B cell (primary cell): ENCODE data around the gene UGT1A9. TPM values are rescaled to one million over a fixed set of nuclear protein-coding genes. Genes with fewer than 3 reads are reported as not detected.

Experiments
- ATAC-seq: fragments of 200-7000 bp; cut with Tn5 transposase; one replicate; pipeline ENCODE4 v1.10.0; 2021; ENCODE audit warnings: low read depth, mild to moderate bottlenecking, moderate number of reproducible peaks, moderate library complexity
- CTCF ChIA-PET: fragments of 350-600 bp; sonication (Branson Sonifier 250); formaldehyde crosslinking; loops from one replicate; lab custom pipeline; 2021; ENCODE audit warnings: antibody characterized with exemption, inconsistent platforms; lab: Charles Lee
- POLR2A ChIA-PET: fragments of 350-600 bp; sonication (Branson Sonifier 250); formaldehyde crosslinking; loops from one replicate; lab custom pipeline; 2021; ENCODE audit warnings: antibody characterized with exemption; lab: Charles Lee
- DNase-seq: peaks from one replicate; pipeline ENCODE4 v3.0.0; 2013
- H2AFZ ChIP-seq: 2 replicates; pipeline ENCODE4 v1.6.1; 2012; ENCODE audit warnings: mild to moderate bottlenecking, low read depth, low read length; ENCODE audit not compliant: insufficient read depth, poor library complexity, severe bottlenecking
- H3K27ac ChIP-seq, 2 donors: 1 replicate in 1 of 2; 2 replicates in 1 of 2; pipeline ENCODE4 v1.5.1; 2012 to 2013; ENCODE audit warnings: low read length in 2 of 2, mild to moderate bottlenecking in 2 of 2, moderate library complexity in 1 of 2
- H3K27me3 ChIP-seq, 4 experiments: fragments of 200-600 bp in 1 of 4; sonication (generic) in 1 of 4; replicated peaks in 1 of 4; 1 replicate in 2 of 4; 2 replicates in 2 of 4; pipeline versions ENCODE4 v1.6.1 to v1.7.0; 2013 to 2016; ENCODE audit warnings: low read length in 3 of 4, mild to moderate bottlenecking in 2 of 4, mixed read lengths in 1 of 4, moderate library complexity in 1 of 4; ENCODE audit not compliant: insufficient read depth in 4 of 4, control insufficient read depth in 3 of 4; ENCODE audit errors: control extremely low read depth in 1 of 4
- H3K36me3 ChIP-seq, 2 experiments: replicated peaks in 1 of 2; 1 replicate in 1 of 2; 2 replicates in 1 of 2; pipeline versions ENCODE4 v1.6.1 to v1.7.1; 2013; ENCODE audit warnings: low read length in 1 of 2; ENCODE audit not compliant: insufficient read depth in 2 of 2, control insufficient read depth in 1 of 2; ENCODE audit errors: control extremely low read depth in 1 of 2, extremely low read depth in 1 of 2
- H3K4me1 ChIP-seq, 2 donors: fragments of 200-600 bp in 1 of 2; sonication (generic) in 1 of 2; 1 replicate in 1 of 2; 2 replicates in 1 of 2; pipeline versions ENCODE4 v1.5.1 to v1.6.1; 2013 to 2017; ENCODE audit warnings: low read length in 2 of 2; ENCODE audit not compliant: control insufficient read depth in 2 of 2, insufficient read depth in 2 of 2
- H3K4me2 ChIP-seq: replicated peaks from 2 replicates; pipeline ENCODE3; 2012; ENCODE audit warnings: mild to moderate bottlenecking, low read depth, low read length; ENCODE audit not compliant: poor library complexity, severe bottlenecking
- H3K4me3 ChIP-seq, 5 experiments: fragments of 200-600 bp in 1 of 5; sonication (generic) in 1 of 5; 1 replicate in 3 of 5; 2 replicates in 2 of 5; pipeline versions ENCODE4 v1.5.1 to v1.7.0; 2011 to 2016; ENCODE audit warnings: low read length in 4 of 5, mild to moderate bottlenecking in 4 of 5, low read depth in 2 of 5, control low read depth in 1 of 5, moderate library complexity in 1 of 5; ENCODE audit not compliant: insufficient read depth in 1 of 5; ENCODE audit errors: control extremely low read depth in 1 of 5, extremely low read depth in 1 of 5
- H3K79me2 ChIP-seq: fragments of 200-600 bp; sonication (generic); one replicate; pipeline ENCODE4 v1.6.0; 2016; ENCODE audit warnings: low read length; ENCODE audit not compliant: control insufficient read depth, insufficient read depth
- H3K9ac ChIP-seq: fragments of 200-600 bp; sonication (generic); 2 replicates; pipeline ENCODE4 v1.6.1; 2017; ENCODE audit warnings: mild to moderate bottlenecking, low read length, moderate library complexity
- H3K9me3 ChIP-seq, 3 donors: one replicate each; pipeline versions ENCODE4 v1.6.1 to v1.7.1; 2013; ENCODE audit warnings: low read length in 2 of 3; ENCODE audit not compliant: control insufficient read depth in 2 of 3, insufficient read depth in 1 of 3; ENCODE audit errors: control extremely low read depth in 1 of 3
- H4K20me1 ChIP-seq: 2 replicates; pipeline ENCODE4 v1.6.0; 2012; ENCODE audit warnings: mild to moderate bottlenecking, low read length; ENCODE audit not compliant: insufficient read depth, control insufficient read depth, poor library complexity, severe bottlenecking
- H3K27ac Mint-ChIP-seq: one replicate; pipeline ENCODE4 v1.8.0; 2021; ENCODE audit warnings: mixed read lengths
- H3K27me3 Mint-ChIP-seq: one replicate; pipeline ENCODE4 v1.8.0; 2021; ENCODE audit warnings: mixed read lengths
- H3K4me1 Mint-ChIP-seq: one replicate; pipeline ENCODE4 v1.8.0; 2021; ENCODE audit warnings: mixed read lengths
- H3K4me3 Mint-ChIP-seq: one replicate; pipeline ENCODE4 v1.8.0; 2021; ENCODE audit warnings: mixed read lengths
- H3K9me3 Mint-ChIP-seq: one replicate; pipeline ENCODE4 v1.8.0; 2022; ENCODE audit warnings: mixed read lengths; ENCODE audit not compliant: insufficient read depth
- CTCF ChIP-seq: fragments of 200-600 bp; IDR thresholded peaks from one replicate; pipeline ENCODE4 v1.8.0; 2022; ENCODE audit warnings: antibody characterized with exemption, mild to moderate bottlenecking
- EZH2 ChIP-seq: IDR thresholded peaks from 2 replicates; pipeline ENCODE4 v1.6.1; 2012; ENCODE audit warnings: borderline replicate concordance, low read depth, mild to moderate bottlenecking, moderate library complexity, low read length; ENCODE audit not compliant: insufficient read depth, poor library complexity, severe bottlenecking
- WGBS: methylation state at CpG from one replicate; pipeline ENCODE4 v1.1.5; 2013; ENCODE audit warnings: missing lambda C conversion rate; ENCODE audit not compliant: insufficient coverage; 5-methylcytosine and 5-hydroxymethylcytosine counted together
- intact Hi-C: fragments of 100-400 bp; cut with micrococcal nuclease; formaldehyde crosslinking; loops from one replicate; pipeline ENCODE4 v1.10.0; 2022
- polyA plus RNA-seq: library from polyadenylated mRNA; depleted of rRNA; stranded (reverse); fragments of >200 nt; gene quantifications from 2 replicates; pipeline ENCODE4 v1.2.3, GENCODE V29; 2012
- total RNA-seq, 2 donors: library from RNA; stranded (reverse); fragments of 120-200 nt in 1 of 2; gene quantifications; 1 replicate in 1 of 2; 2 replicates in 1 of 2; pipeline versions ENCODE4 v1.2.3 to v1.2.4, GENCODE V29; 2013 to 2022

UGT1A9 gene
- total and polyA plus RNA-seq, 2 donors (not counting 1 experiment from before 2014, with no cell fraction given): not detected

- H2AFZ ChIP-seq: no peak overlapping the region
- Mint-ChIP-seq H3K4me3 (no peak overlapping the region), H3K9me3 (no peaks in the 10 kb centered on the region), H3K27me3 (peaks cover 14% of the 10 kb centered on the region), H3K4me1 (no peaks in the 10 kb centered on the region), H3K27ac (no peak overlapping the region)
- no peak overlapping the region for H3K27ac ChIP-seq
- H3K27me3 ChIP-seq: peaks cover 0 to 3% (median 0%) of the 10 kb centered on the region in 4 experiments
- no peak overlapping the region for H3K4me3 ChIP-seq
- 100% methylated on average over 1 of the region's 2 CpGs for WGBS
- CTCF ChIA-PET: no interaction called here
- no peak for TF ChIP-seq CTCF
- no peak for TF ChIP-seq EZH2
- H3K36me3 ChIP-seq: no peaks in the 10 kb centered on the region
- DNase-seq (no peak), ATAC-seq (no peak)
- no peaks in the 10 kb centered on the region for H3K79me2 ChIP-seq
- POLR2A ChIA-PET: no interaction called here
- H3K4me1 ChIP-seq: no peaks in the 10 kb centered on the region
- H4K20me1 ChIP-seq: no peaks in the 10 kb centered on the region
- H3K9ac ChIP-seq: no peak overlapping the region
- no peak overlapping the region for H3K4me2 ChIP-seq
- intact Hi-C loops: no loop called here
- no peaks in the 10 kb centered on the region for H3K9me3 ChIP-seq
These were observed 4.3 kb downstream of the UGT1A9 start for GRCh38 chr2:233676046-233676445.

- no peak overlapping the region for H3K9ac ChIP-seq
- H3K4me2 ChIP-seq: no peak overlapping the region
- intact Hi-C loops: no loop called here
- no peak for ATAC-seq
- H3K4me1 ChIP-seq: peaks cover 0 to 6% of the 10 kb centered on the region in 2 donors
- POLR2A ChIA-PET: no interaction called here
- WGBS: 52% methylated on average over 2 of the region's 4 CpGs
- Mint-ChIP-seq H3K4me3 (no peak overlapping the region), H3K4me1 (peaks cover 16% of the 10 kb centered on the region), H3K27me3 (peaks cover 8% of the 10 kb centered on the region), H3K27ac (no peak overlapping the region), H3K9me3 (no peaks in the 10 kb centered on the region)
- no peaks in the 10 kb centered on the region for H3K27me3 ChIP-seq
- H3K27ac ChIP-seq: no peak overlapping the region
- no peak overlapping the region for H2AFZ ChIP-seq
- H3K4me3 ChIP-seq: no peak overlapping the region
- no peak for TF ChIP-seq CTCF
- no peak for TF ChIP-seq EZH2
- CTCF ChIA-PET: no interaction called here
- H3K79me2 ChIP-seq: no peaks in the 10 kb centered on the region
- H3K9me3 ChIP-seq: no peaks in the 10 kb centered on the region
- no peaks in the 10 kb centered on the region for H4K20me1 ChIP-seq
- DNase-seq: no peak
- H3K36me3 ChIP-seq: no peaks in the 10 kb centered on the region
These were observed 7.5 kb downstream of the UGT1A9 start for GRCh38 chr2:233679196-233679595.
